CD4-positive, alpha-beta T cell treated with Interleukin-4 for 1 hour (primary cell): ENCODE results near the gene PAQR3.
"Not testable (repeated sequence)": the region's sequence is repeated elsewhere in the genome, so short reads cannot be mapped to it uniquely, and the experiment has no call there.

ENCODE experiments used
- DNase-seq, 2 donors: peaks; one replicate each; pipeline ENCODE4 v3.0.0-alpha.2; 2020 to 2022

The PAQR3 gene

GRCh38 chr4:78923464-78924312 is 15.6 kb downstream of the PAQR3 start:
- DNase-seq, result no peak

- DNase-seq, result no peak
Observed at GRCh38 chr4:78922207-78922606, 17.0 kb downstream of the PAQR3 start.

DNA sequence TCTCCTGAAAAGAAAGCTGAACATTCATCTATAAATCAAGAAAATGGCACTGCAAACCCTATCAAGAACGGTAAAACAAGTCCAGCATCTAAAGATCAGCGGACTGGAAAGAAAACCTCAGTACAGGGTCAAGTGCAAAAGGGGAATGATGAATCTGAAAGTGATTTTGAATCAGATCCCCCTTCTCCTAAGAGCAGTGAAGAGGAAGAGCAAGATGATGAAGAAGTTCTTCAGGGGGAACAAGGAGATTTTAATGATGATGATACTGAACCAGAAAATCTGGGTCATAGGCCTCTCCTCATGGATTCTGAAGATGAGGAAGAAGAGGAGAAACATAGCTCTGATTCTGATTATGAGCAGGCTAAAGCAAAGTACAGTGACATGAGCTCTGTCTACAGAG is 28.6 kb downstream of the PAQR3 start:
- no peak for DNase-seq

- not testable (repeated sequence) for DNase-seq
Observed at GRCh38 chr4:78908974-78909373, 30.3 kb downstream of the PAQR3 start.

DNA sequence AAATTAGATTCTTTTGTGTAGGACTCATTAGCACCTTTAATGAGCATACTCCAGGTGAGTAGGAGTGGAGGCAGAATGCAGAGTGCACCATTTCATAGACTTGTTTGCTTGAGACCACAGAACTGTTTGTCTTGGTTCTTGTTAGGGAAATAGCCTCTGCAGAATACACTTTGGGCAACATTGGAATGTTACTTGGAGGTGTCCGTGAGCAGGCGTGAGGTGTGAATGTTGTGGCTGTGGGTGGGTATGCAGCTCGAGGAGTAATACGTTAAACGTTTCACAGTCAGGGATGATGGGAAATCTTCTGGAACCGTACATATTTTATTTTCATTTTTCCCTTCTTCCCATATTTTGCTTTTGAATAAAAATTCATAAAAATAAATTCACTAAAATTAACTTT is 31.6 kb downstream of the PAQR3 start:
- DNase-seq, result no peak

GRCh38 chr4:78904143-78904542 is 35.1 kb downstream of the PAQR3 start:
- DNase-seq, result no peak

DNA sequence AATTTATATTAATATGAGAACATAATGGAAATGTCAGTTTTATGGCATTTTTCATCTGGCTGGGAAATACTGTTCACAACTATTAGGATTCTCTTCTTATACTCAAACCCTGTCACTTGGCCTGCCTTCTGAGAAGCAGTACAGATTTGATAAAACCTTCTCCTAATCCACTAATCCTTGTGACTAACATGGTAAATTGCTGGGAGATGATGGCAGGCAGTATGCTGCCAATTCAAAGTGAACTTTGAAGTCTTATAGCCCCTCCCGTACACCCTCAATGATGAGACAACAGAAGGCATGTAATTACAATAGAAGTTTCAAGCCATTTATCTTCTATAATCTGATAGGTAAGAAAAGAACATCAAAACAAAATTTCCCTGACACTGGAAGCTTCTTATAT is 36.9 kb downstream of the PAQR3 start:
- DNase-seq, result no peak

DNA sequence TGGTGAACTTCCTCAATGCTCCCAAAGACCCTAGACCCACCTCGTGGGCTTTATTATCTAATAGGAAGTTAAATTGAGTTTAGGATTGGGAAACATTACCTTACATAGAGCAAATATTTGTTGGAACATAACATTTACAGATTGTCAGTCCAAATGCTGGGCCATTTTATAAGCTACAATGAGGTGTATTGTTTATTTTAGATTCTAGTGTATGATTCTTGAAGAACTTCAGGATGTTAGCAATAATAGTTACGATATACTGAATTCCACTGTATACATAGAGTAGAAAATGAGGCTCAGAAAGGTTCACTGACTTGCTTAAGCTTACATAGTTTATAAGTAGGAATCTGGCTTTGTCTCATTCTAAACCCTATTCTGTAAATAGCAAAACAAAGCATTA is 37.4 kb downstream of the PAQR3 start:
- DNase-seq, result no peak

DNA sequence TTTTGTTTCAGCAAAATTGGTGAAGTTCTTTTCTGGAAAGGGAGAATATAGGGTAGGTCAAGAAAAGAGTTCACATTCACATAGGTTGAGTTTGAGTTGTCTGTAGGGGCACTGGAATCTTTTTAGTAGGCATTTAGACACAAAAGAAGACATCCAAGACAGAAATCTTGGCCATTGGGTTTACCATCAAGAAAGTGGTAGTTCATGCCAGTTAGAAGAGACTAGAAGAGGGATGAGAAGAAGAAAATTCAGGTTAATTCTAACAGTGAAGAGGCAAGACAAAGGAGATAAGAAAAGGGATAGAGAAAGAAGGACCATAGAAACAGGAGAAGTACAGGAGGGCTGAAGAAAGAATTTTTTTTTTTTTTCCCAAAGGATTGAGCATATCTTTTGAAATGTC is 39.9 kb downstream of the PAQR3 start:
- DNase-seq, result no peak

- DNase-seq, result no peak
Observed at GRCh38 chr4:78889955-78890354, 49.3 kb downstream of the PAQR3 start.

DNA sequence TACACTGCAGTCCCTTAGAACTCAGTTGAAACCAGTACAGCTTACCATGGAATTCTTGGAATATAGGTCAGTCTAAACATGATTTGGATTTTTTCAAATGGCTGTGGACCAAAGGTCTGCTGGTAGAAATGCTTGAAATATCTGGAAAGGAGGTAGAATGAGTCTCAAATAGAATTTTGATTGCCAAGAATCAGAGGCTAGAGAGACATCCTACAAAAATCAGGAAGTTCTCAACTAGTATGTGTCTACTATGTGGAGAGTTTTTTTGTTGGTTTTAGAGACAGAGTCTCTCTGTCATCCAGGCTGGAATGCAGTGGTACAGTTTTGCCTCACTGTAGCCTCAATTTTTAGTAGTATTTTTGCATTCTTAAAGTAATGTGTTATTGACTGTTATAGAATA is 53.6 kb downstream of the PAQR3 start:
- DNase-seq, result no peak

DNA sequence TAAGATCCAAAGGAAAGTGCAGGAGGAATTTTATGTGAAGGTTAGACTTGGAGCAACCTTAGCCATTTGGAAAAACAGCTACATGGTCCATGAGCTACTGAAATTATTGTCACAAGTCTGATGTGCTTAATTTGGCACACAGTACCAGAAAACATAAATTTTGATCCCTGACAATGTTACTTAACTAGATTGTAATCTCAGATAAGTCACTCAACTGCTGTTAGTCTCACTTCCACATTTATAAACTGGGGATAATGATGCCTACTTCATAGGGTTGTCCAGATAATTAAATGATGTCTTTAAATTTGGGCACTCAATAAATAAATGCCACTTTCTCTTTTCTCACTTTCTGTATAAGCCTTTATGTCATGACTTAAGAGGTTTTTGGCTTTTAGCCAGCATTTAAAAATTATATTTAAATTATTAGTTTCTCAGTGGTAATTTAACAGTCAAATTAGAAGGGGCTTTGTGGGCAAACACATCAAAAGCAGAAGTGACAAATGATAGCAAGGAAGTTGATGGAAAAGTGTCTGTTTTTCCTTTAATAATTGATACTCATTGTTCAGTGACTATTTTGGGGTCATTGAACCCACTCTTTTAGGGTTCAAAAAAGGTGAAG is 58.3 kb downstream of the PAQR3 start:
- DNase-seq, result no peak

DNA sequence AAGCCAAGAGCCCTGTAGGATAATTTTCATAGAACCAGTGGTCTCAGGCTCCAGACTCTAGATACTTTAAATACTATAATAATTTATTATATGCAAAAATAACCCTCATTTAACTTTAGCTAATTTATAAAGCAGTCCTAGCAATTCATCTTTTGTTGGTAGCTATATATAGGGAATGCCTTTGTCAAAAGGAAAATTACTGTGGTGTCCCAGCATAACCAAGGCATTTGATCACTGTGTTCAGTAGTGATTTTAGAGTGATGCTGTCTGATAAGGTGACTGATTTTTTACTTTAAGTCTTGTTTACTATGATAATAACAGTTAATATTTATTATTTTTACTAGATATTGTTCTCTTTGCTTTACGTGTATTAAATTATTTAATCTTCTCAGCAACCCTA is 61.2 kb downstream of the PAQR3 start:
- no peak for DNase-seq

- DNase-seq, result no peak
Observed at GRCh38 chr4:78876568-78877320, 62.5 kb downstream of the PAQR3 start.

GRCh38 chr4:78870056-78870455 is 69.2 kb downstream of the PAQR3 start:
- no peak for DNase-seq

DNA sequence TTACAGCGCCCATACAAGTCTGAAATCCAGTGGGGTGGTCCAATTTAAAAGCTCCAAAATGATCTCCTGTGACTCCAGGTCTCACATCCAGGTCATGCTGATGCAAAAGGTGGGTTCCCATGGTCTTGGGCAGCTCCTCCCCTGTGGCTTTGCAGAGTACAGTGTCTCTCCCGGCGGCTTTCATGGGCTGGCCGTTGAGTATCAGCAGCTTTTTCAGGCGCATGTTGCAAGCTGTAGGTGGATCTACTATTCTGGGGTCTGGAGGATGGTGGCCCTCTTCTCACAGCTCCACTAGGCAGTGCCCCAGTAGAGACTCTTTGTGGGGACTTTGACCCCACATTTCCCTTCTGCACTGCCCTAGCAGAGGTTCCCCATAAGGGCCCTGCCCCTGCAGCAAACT is 70.5 kb downstream of the PAQR3 start:
- DNase-seq, result not testable (repeated sequence)

GRCh38 chr4:78865451-78865850 is 73.8 kb downstream of the PAQR3 start:
- DNase-seq, result no peak

GRCh38 chr4:78864405-78865024 is 74.7 kb downstream of the PAQR3 start:
- DNase-seq, result peak in 1 of 2 donors; percentile 74

- DNase-seq, result no peak
Observed at GRCh38 chr4:78863991-78864390, 75.2 kb downstream of the PAQR3 start.

GRCh38 chr4:78863254-78863869 is 75.9 kb downstream of the PAQR3 start:
- no peak for DNase-seq

GRCh38 chr4:78862314-78862737 is 76.9 kb downstream of the PAQR3 start:
- DNase-seq, result no peak
